Stimulated activated CD4-positive, alpha-beta T cell treated with anti-CD3 and anti-CD28 coated beads, Interleukin-4, amount 100 ng/mL, for 1 hour (primary cell): ENCODE results near the gene LHFPL4.
"Not testable (repeated sequence)": the region's sequence is repeated elsewhere in the genome, so short reads cannot be mapped to it uniquely, and the experiment has no call there.

Source experiments
- DNase-seq: peaks from one replicate; pipeline ENCODE4 v3.0.0-alpha.2; 2020

Gene LHFPL4

GRCh38 chr3:9553021-9553947 lies at the start of gene LHFPL4:
TSS of gene LHFPL4 (minus strand) at chr3:9553822. CDS start at chr3:9552679, 1,143 bp downstream.
- DNase-seq: no peak

- no peak for DNase-seq
Observed at GRCh38 chr3:9602620-9603019, 49.0 kb upstream of the LHFPL4 start.

- not testable (repeated sequence) for DNase-seq
Observed at GRCh38 chr3:9601006-9601581, 47.5 kb upstream of the LHFPL4 start.

- DNase-seq: peak; percentile 20
Observed at GRCh38 chr3:9600597-9600996, 47.0 kb upstream of the LHFPL4 start.

- DNase-seq: no peak
Observed at GRCh38 chr3:9598783-9599387, 45.3 kb upstream of the LHFPL4 start.

- DNase-seq: no peak
Observed at GRCh38 chr3:9595877-9596276, 42.3 kb upstream of the LHFPL4 start.

- DNase-seq: not testable (repeated sequence)
Observed at GRCh38 chr3:9591781-9592180, 38.2 kb upstream of the LHFPL4 start.

- no peak for DNase-seq
Observed at GRCh38 chr3:9590282-9590791, 36.7 kb upstream of the LHFPL4 start.

GRCh38 chr3:9583792-9584191 lies 30.2 kb upstream of the LHFPL4 start:
- no peak for DNase-seq

GRCh38 chr3:9583371-9583770 lies 29.7 kb upstream of the LHFPL4 start:
- no peak for DNase-seq

GRCh38 chr3:9582332-9582731 lies 28.7 kb upstream of the LHFPL4 start:
- DNase-seq: no peak

GRCh38 chr3:9581742-9582141 lies 28.1 kb upstream of the LHFPL4 start:
- no peak for DNase-seq

GRCh38 chr3:9569054-9569453 lies 15.4 kb upstream of the LHFPL4 start:
- DNase-seq: no peak

- DNase-seq: no peak
Observed at GRCh38 chr3:9565316-9565715, 11.7 kb upstream of the LHFPL4 start.

- DNase-seq: no peak
Observed at GRCh38 chr3:9563851-9564250, 10.2 kb upstream of the LHFPL4 start.

- not testable (repeated sequence) for DNase-seq
Observed at GRCh38 chr3:9560056-9560455, 6.4 kb upstream of the LHFPL4 start.

- no peak for DNase-seq
Observed at GRCh38 chr3:9553948-9554513, 409 bp upstream of the LHFPL4 start.

GRCh38 chr3:9552252-9552999 lies 1.2 kb downstream of the LHFPL4 start:
- peak; percentile 39 for DNase-seq

- DNase-seq: no peak
Observed at GRCh38 chr3:9550999-9551398, 2.6 kb downstream of the LHFPL4 start.

GRCh38 chr3:9549600-9549999 lies 4.0 kb downstream of the LHFPL4 start:
- DNase-seq: no peak

- DNase-seq: no peak
Observed at GRCh38 chr3:9548991-9549390, 4.6 kb downstream of the LHFPL4 start.

- no peak for DNase-seq
Observed at GRCh38 chr3:9542182-9542581, 11.4 kb downstream of the LHFPL4 start.

GRCh38 chr3:9536212-9536611 lies 17.4 kb downstream of the LHFPL4 start:
- no peak for DNase-seq
